Astrocyte of the spinal cord (primary cell): ENCODE results near the gene PLAC9.

Source experiments
- DNase-seq: peaks from one replicate; pipeline ENCODE4 v3.0.0; 2011; ENCODE audit warnings: low read depth, low spot score
- H3K4me3 ChIP-seq: 2 replicates; pipeline ENCODE4 v1.5.1; 2011; ENCODE audit warnings: low read depth, mild to moderate bottlenecking, low read length, moderate library complexity
- CTCF ChIP-seq: IDR thresholded peaks from 2 replicates; pipeline ENCODE4 v1.5.1; 2012; ENCODE audit warnings: low read depth, mild to moderate bottlenecking, low read length, inconsistent platforms
- in situ Hi-C: cut with HindIII; loops from 2 replicates; pipeline ENCODE4 v1.10.0; 2017; ENCODE audit warnings: low sequenced_read_pairs

The PLAC9 gene

GRCh38 chr10:80154978-80155695 is 22.6 kb downstream of the PLAC9 start:
- in situ Hi-C loops: no loop called here
- TF ChIP-seq CTCF: no peak
- H3K4me3 ChIP-seq: no peak overlapping the region
- DNase-seq: peak; percentile 96

- H3K4me3 ChIP-seq: no peak overlapping the region
- TF ChIP-seq CTCF: no peak
- DNase-seq: no peak
- in situ Hi-C loops: no loop called here
Observed at GRCh38 chr10:80155696-80156215, 23.2 kb downstream of the PLAC9 start.

- in situ Hi-C loops: no loop called here
- TF ChIP-seq CTCF: no peak
- DNase-seq: no peak
- H3K4me3 ChIP-seq: no peak overlapping the region
Observed at GRCh38 chr10:80156216-80156615, 23.7 kb downstream of the PLAC9 start.

- no peak for DNase-seq
- no peak for TF ChIP-seq CTCF
- in situ Hi-C loops: no loop called here
- H3K4me3 ChIP-seq: no peak overlapping the region
Observed at GRCh38 chr10:80157561-80157960, 25.0 kb downstream of the PLAC9 start.

- TF ChIP-seq CTCF: no peak
- DNase-seq: no peak
- H3K4me3 ChIP-seq: no peak overlapping the region
- in situ Hi-C loops: no loop called here
Observed at GRCh38 chr10:80158126-80158525, 25.6 kb downstream of the PLAC9 start.

GRCh38 chr10:80158598-80159127 is 26.1 kb downstream of the PLAC9 start:
- TF ChIP-seq CTCF: no peak
- H3K4me3 ChIP-seq: no peak overlapping the region
- DNase-seq: peak; percentile 97
- in situ Hi-C loops: no loop called here
